Vagina (tissue), 2 donors: ENCODE data around the gene UROC1.

Experiments used
- POLR2A ChIP-seq, 2 donors: fragments of 450-650 bp; IDR thresholded peaks; one replicate each; pipeline ENCODE4 v1.6.1; 2017; ENCODE audit warnings: antibody characterized with exemption in 2 of 2, mild to moderate bottlenecking in 2 of 2, moderate library complexity in 2 of 2
- POLR2AphosphoS5 ChIP-seq, 2 donors: sonication (generic); formaldehyde crosslinking; IDR thresholded peaks; one replicate each; pipeline ENCODE4 v1.9.0; 2017; ENCODE audit warnings: antibody characterized with exemption in 2 of 2, mild to moderate bottlenecking in 2 of 2, low read depth in 1 of 2; ENCODE audit not compliant: insufficient read depth in 1 of 2
- TF ChIP-seq, protein P1 (sequence below), 3 experiments: fragments of 450-650 bp in 2 of 3; fragments of 200-600 bp in 1 of 3; sonication (generic) in 1 of 3; IDR thresholded peaks; one replicate each; pipeline ENCODE4 v1.5.1; 2017 to 2019; ENCODE audit warnings: antibody characterized with exemption in 3 of 3, mild to moderate bottlenecking in 2 of 3, moderate library complexity in 2 of 3

DNA sequence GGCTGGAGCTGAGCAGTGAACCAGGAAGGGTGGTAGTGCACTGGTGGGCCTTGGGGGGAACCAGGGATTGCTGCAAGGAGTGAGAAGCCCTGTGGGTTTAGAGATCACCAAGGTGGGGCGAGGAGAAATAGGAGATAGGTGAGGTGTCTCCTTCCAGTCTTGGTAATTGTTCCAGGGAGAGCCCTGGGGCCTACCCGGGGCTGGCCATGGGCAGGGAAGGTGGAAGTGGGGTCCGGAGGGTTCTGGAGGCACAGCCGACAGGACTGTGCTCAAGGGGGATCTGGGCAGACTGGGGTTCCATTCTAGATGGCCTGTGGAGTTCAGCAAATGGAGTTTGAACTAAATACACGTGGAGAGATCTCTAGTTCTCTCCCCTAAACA is 10.8 kb upstream of the UROC1 start:
- TF ChIP-seq, protein P1, sequence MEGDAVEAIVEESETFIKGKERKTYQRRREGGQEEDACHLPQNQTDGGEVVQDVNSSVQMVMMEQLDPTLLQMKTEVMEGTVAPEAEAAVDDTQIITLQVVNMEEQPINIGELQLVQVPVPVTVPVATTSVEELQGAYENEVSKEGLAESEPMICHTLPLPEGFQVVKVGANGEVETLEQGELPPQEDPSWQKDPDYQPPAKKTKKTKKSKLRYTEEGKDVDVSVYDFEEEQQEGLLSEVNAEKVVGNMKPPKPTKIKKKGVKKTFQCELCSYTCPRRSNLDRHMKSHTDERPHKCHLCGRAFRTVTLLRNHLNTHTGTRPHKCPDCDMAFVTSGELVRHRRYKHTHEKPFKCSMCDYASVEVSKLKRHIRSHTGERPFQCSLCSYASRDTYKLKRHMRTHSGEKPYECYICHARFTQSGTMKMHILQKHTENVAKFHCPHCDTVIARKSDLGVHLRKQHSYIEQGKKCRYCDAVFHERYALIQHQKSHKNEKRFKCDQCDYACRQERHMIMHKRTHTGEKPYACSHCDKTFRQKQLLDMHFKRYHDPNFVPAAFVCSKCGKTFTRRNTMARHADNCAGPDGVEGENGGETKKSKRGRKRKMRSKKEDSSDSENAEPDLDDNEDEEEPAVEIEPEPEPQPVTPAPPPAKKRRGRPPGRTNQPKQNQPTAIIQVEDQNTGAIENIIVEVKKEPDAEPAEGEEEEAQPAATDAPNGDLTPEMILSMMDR (IDR thresholded peaks at IDR 0.05), result no peak
- TF ChIP-seq POLR2A (IDR thresholded peaks at IDR 0.05) (no peak), POLR2AphosphoS5 (IDR thresholded peaks at IDR 0.05; ENCODE audit: insufficient read depth in 1 of 2, low read depth in 1 of 2) (no peak)
